UCSD-AML1 (cell line): Measurements from ENCODE around the gene CENPH.
"Not testable (repeated sequence)": the region's sequence is repeated elsewhere in the genome, so short reads cannot be mapped to it uniquely, and the experiment has no call there.

ENCODE experiments used
- DNase-seq: peaks from one replicate; lab custom pipeline; 2025; ENCODE audit not compliant: unreplicated experiment; lab: John Stamatoyannopoulos, UW

The CENPH gene, protein sequence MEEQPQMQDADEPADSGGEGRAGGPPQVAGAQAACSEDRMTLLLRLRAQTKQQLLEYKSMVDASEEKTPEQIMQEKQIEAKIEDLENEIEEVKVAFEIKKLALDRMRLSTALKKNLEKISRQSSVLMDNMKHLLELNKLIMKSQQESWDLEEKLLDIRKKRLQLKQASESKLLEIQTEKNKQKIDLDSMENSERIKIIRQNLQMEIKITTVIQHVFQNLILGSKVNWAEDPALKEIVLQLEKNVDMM

DNA sequence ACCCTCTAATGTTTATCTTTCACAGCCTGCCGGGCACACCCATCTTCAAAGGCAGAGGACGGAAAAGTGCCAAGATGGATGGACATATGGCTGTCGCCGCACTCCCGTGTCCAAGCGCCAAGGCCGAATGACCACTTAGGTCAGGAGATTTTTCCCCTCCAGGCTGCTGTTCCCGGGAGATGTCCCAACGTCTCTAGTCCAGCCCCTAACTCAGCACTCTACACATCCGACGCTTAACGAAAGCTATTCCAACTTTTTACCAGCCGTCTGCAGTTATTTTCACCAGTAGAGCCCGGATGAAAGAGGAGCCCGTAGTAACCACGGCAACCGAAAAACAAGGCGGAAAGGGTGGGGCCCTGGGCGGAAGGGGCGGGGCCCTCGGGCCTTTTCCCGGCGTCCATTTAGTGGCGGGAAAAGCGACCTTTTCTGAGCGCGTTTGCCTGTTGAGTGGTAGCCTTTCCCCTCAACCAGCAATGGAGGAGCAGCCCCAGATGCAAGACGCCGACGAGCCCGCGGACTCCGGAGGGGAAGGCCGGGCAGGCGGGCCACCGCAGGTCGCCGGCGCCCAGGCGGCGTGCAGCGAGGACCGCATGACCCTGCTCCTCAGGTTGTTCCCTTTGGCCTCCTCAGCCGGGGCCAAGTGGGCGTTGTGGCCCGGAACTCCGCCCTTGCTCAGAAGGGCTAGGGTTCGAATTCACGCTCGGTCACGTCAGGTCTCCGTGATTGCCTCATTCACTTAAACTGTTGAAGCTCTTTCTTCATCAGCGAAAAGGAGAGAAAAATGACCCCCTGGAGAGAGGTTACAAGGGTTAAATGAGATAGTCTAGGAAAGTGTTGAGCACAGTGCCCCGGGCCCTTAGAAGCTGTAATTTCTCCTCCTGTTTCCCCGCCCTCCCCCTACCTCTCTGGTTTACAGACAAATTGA lies at the start of gene CENPH:
Gene CENPH, plus strand, starts transcription at position 422 of the 925 bp plus-strand sequence. Its CDS starts 52 bp downstream, at position 474.
- peak; percentile 92 for DNase-seq

DNA sequence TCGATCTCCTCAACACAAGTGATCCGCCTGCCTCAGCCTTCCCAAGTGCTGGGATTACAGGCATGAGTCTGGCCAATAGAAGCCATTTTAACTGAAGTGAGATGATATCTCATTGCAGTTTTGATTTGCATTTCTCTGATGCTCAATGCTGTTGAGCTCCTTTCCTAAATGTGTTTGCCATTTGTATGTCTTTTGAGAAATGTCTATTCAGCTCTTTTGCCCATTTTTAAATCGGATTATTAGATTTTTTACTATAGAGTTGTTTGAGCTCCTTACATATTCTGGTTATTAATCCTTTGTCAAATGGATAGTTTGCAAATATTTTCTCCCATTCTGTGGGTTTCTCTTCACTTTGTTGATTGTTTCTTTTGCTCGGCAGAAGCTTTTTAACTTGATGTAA lies 49.1 kb upstream of the CENPH start:
- not testable (repeated sequence) for DNase-seq

DNA sequence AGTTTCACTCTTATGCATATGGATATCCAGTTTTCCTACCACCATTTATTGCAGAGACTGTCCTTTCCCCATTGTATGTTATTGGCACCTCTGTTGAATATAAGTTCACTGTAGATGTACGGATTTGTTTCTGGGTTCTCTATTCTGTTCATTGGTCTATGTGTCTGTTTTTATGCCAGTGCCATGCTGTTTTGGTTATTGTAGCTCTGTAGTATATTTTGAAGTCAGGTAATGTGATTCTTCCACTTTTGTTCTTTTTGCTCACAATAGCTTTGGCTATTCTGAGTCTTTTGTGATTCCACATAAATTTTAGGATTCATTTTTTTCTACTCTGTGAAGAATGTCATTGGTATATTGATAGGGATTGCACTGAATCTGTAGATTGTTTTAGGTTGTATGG lies 48.6 kb upstream of the CENPH start:
- DNase-seq: no peak

DNA sequence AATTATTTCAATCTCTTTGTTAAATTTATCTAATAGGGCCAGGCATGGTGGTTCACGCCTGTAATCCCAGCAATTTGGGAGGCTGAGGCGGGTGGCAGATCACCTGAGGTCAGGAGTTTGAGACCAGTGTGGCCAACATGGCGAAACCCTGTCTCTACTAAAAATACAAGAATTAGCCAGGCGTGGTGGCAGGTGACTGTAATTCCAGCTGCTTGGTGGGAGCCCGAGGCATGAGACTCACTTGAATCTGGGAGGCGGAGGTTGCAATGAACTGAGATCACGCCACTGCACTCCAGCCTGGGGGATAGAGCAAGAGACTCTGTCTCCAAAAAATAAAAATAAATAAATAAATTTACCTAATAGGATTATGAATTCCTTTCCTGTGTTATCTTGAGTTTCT lies 40.8 kb upstream of the CENPH start:
- DNase-seq: not testable (repeated sequence)

DNA sequence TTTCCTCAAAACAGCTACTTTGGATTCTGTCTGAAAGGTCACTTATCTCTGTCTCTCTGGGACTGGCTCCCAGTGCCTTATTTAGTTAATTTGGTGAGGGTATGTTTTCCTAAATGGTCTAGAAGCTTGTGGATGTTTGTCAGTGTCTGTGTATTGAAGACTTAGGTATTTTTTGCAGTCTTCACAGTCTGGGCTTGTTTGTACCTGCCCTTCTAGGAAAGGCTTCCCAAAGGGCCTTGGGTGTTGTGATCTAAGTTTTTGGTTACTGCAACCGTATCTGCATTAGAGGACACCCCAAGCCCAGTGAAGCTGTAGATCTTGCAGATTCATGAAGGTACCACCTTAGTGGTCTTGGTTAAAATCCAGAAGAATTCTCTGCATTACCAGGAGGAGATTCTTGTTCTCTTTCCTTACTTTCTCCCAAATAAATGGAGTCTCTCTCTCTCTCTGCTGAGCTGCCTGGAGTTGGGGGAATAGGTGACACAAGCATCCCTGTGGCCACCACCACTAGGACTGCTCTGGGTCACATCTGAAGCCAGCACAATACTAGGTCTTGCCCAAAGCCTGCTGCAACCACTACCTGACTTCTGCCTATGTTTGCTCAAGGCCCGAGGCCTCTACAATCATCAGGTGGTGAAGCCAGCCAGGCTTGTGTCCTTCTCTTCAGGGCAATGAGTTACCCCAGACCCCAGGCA lies 40.3 kb upstream of the CENPH start:
- no peak for DNase-seq

DNA sequence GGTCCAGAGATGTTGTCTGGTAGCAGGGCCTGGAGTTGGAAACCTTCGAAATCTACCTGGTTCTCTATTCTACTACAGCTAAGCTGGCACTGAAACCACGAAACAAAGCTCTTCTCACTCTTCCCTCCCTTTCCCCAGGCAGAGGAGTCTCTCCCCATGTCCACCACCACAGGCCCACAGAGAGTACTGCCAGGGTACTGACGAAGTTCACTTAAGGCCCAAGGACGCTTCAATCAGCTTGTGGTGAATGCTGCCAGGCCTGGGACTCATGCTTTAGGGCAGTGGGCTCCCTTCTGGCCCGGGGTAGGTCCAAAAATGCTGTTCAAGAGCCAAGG lies 39.7 kb upstream of the CENPH start:
- no peak for DNase-seq

DNA sequence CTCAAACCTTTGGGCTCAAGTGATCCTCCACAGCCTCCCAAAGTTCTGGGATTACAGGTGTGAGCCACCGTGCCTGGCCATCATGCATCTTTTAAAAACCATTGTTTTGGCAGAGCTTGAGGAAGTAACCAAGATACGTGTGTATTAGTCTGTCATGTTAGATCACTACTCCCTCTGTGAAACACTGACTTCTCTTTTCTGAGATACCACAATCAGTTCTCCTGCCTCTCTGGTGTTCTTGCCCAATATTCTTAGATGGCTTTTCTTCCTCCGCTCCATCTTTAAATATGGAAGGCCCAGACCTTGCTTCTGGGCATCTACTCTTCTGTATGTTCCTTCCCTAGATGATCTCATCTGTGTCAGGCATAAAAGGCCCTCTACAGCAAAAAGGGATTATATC lies 36.7 kb upstream of the CENPH start:
- no peak for DNase-seq

DNA sequence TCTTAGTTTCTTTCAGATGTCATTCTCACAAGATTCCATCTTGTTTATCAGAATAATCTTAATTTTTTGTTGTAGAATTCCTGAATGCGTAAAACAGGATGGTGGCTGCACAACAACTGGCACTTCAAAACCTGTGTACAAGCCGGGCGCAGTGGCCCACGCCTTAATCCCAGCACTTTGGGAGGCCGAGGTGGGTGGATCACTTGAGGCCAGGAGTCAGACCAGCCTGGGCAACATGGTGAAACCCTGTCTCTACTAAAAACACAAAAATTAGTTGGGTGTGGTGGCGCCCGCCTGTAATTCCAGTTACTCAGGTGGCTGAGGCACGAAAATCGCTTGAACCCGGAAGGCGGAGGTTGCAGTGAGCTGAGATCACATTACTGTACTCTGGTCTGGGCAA lies 32.9 kb upstream of the CENPH start:
- no peak for DNase-seq

DNA sequence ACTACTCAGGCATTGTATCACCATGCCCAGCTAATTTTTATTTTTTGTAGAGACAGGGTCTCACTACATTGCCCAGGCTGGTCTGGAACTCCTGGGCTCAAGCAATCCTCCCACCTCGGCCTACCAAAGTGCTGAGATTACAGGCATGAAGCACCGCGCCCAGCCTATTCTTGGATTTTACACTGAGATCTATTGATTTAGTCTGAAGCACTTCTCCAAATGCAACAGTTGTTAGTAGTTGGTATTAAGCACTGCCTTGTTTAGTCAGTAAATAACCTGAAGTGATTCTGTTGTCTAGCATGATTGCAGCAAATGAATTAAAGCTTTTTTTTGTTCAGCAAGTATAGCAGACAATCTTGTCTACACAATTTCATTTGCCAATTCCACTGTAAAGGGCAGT lies 31.3 kb upstream of the CENPH start:
- no peak for DNase-seq

DNA sequence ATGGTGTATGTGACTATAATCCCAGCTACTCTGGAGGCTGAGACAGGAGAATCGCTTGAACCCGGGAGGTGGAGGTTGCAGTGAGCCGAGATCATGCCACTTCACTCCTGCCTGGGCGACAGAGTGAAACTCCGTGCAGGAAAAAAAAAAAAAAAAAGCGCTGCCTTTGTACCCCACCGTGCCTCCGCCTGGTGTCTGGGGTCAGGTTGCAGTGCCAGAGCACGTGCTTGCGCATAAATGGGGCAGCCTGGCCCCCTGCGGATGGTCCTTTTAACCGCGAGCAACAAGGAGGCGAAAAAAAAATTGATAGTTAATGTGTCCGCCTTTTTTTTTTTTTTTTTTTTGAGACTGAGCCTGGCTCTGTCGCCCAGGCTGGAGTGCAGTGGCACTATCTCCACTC lies 28.7 kb upstream of the CENPH start:
- no peak for DNase-seq

DNA sequence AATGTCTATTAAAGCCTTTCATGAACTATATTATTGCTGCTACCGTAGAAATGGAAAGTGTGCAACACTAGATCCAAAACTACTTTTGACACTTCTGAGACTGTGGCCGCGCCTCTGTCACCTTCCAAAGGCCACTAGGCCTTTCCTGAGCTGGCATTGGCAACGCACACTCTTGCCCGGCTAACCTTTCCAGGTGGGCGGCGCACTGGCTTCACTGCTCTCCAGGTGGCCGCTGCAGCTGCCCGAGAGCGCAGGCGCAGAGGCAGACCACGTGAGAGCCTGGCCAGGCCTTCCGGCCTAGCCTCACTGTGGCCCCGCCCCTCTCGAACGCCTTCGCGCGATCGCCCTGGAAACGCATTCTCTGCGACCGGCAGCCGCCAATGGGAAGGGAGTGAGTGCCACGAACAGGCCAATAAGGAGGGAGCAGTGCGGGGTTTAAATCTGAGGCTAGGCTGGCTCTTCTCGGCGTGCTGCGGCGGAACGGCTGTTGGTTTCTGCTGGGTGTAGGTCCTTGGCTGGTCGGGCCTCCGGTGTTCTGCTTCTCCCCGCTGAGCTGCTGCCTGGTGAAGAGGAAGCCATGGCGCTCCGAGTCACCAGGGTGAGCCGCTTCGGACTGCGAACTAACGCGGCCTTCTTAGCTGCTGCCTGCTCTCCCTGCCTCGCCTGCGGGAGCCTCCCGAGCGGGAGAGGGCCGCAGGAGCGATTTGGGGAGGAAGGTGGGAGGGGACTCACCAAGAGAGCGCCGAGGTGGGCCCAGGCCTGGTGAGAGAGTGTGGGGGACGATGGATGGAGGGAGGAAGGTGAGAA lies 22.5 kb upstream of the CENPH start, which contains the start of gene CCNB1:
Gene CCNB1, plus strand, starts transcription at position 465 of the 807 bp plus-strand sequence. Its CDS starts 113 bp downstream, at position 578.
- DNase-seq: peak; percentile 97

DNA sequence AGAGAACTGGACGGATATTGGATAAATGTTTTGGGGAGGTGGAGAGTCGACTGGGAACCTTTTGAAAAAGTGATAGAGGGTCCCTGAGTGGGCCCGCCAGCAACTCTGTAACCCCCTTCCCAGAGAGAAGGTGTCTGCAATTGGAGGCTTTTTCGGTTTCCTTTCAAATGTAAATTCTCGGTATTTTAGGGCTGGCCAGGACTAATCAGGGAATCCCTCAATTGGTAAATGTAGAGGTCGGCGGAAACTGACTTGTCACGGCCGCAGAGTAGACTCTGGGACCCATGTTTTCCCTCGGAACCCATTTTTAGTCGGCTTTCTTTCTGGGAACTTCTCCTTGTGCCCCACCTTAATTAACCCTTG lies 21.9 kb upstream of the CENPH start:
- DNase-seq: no peak

DNA sequence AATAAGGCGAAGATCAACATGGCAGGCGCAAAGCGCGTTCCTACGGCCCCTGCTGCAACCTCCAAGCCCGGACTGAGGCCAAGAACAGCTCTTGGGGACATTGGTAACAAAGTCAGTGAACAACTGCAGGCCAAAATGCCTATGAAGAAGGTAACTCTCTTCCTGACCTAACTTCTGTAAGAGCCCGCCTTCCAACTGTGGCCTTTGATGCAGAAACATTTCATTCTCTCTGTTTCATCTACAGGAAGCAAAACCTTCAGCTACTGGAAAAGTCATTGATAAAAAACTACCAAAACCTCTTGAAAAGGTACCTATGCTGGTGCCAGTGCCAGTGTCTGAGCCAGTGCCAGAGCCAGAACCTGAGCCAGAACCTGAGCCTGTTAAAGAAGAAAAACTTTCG lies 21.5 kb upstream of the CENPH start:
- no peak for DNase-seq

DNA sequence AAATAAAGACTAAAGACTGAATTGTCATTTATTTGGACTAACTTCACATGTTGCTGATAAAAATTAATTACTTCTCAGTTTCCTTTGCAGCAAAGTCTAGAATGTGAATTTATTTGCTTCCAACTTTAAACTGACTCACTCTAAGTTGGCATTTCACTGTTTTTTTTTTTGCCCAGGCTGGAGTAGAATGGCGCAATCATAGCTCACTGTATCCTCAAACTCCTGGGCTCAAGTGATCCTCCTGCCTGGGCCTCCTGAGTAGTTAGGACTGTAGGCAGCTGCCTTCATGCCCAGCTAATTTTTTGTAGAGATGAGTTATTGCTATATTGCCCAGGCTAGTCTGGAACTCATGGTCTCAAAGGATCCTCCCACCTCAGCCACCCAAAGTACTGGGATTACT lies 18.9 kb upstream of the CENPH start:
- DNase-seq: no peak

DNA sequence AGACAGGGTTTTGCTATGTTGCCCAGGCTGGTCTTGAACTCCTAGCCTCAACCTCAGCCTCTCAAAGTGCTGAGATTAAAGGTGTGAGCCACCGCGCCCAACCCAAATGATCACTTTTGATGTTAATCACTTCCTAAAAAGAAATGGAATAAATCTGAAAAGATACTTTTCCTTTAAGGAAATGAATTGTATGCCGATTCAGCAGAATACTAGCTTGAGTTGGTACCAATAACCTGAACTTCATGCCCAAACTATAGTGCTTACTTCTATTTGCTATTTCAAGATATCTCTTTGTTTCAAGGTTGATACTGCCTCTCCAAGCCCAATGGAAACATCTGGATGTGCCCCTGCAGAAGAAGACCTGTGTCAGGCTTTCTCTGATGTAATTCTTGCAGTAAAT lies 18.4 kb upstream of the CENPH start:
- no peak for DNase-seq

DNA sequence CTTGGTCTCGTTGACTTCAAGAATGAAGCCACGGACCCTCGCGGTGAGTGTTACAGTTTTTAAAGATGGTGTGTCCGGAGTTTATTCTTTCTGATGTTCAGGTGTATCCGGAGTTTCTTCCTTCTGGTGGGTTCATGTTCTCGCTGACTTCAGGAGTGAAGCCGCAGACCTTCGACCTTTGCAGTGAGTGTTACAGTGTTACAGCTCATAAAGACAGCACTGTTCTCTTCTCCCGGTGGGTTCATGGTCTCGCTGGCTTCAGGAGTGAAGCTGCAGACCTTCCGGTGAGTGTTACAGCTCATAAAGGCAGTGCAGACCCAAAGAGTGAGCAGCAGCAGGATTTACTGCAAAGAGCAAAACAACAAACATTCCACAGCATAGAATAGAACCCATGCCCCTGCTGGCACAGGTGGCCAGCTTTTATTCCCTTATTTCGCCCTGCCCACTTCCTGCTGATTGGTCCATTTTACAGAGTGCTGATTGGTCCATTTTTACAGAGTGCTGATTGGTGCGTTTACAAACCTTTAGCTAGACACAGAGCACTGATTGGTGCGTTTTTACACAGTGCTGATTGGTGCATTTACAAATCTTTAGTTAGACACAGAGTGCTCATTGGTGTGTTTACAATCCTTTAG lies 7.6 kb upstream of the CENPH start:
- DNase-seq: not testable (repeated sequence)

DNA sequence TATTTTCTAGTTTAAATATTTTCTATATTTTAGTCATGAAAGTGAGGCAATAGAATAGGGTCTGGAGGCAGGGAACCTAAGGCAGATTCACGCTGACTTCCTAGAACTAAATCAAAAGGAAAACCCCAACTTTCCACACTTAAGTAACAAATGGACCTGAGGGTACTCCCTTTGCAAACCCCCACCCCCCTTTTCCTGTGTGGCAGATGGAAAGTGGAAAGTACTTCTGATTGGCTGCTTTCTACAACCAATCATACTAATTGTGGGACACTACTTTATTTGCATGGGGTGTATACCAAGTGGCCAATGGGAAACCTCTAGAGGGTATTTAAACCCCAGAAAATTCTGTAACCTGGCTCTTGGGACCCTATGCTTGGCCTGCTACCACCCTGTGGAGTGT lies 4.8 kb upstream of the CENPH start:
- no peak for DNase-seq

DNA sequence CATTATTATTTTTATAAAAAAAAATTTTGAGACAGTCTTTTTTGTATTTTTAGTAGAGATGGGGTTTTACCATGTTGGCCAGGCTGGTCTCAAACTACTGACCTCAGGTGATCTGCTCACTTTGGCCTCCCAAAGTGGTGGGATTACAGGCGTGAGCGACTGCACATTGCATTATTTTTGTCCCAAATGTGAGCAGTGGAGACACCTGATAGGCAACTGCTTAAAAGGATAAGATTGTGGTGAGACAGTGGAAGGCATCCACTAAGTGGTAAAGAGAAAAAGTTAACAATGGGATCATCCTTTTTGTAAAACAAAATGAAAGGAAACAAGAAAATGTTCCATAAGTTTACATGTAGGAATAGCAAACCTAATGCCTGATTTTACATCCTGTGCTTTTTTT lies 2.0 kb upstream of the CENPH start:
- DNase-seq: no peak

DNA sequence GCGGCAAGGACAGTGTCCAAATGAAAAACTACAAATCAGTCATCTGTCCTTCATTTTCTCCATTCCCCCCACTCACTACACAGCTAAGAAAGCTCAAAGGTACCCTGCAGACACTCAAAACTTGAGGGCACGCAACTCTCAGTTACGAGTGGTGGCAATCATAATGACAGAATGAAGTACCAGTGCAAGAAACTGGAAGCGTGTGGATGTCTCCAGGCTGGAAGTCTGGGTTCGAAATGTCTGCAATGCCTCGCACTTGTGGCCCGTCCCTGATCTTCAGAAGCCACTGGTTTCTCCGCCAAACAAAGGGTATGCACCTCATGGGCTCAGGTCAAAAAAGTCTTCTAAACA lies 597 bp upstream of the CENPH start:
- no peak for DNase-seq

DNA sequence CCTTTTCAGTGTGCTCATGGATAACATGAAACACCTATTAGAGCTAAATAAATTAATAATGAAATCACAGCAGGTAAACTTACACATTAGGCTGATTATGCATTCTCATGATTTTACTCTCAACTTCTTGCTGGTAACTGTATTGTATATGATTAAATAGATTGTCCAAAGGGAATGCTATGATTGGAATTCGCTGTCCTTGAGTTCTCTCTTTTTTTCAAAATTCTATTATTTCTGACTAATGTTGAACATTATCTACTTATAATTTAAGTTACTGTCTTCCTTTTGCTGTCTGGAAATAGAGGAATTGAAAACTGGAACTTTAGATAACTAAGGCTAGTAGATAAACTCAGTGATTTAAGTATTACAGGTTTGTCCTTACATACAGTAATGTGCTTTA lies 13.1 kb downstream of the CENPH start:
- DNase-seq: no peak
